Measurements from ENCODE around the gene MUSK. TPM values are rescaled to one million over a fixed set of nuclear protein-coding genes. Genes with fewer than 3 reads are reported as not detected.

MUSK gene
- total RNA-seq, 1 experiment from 2014 or later, result not detected

DNA sequence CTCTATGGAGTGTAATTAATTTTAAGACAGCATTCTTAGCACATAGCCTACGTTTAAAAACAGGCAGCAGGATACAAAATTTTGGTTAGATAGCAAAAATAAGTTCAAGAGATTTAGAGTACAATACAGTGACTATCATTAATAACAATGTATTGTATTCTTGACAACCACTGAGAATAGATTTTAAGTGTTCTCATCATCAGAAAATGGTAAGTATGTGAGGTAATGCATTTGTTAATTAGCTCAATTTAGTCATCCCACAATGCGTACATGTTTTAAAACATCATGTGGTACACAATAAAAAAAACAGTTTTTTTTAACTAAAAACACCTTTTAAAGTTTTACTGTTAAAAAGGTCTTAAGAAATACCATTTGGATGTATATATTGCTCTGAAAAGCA lies 94.2 kb downstream of the MUSK start:
- CTCF ChIA-PET, result no interaction called here

DNA sequence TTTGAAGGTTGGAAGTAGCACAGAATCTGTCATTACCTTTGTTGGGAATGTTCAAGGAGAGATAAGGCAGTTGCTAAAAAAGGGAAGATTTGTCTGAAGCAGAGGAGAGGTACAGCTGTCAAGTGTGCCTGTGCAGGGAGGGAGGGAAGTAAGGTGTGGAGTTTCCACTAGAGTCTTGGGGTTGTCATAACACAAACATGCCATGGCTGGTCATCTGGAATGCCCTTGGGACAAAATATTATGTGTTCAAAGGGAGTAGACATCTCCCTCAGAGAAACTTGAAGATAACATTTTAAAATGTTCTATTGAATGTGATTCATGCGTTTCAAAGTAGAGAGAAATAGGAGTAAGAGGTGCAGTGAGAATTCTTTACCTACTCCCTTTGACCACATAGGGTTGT lies 95.0 kb downstream of the MUSK start:
- in situ Hi-C loops (cut with HindIII; ENCODE audit: low pct_unique_long_range_greater_than_20kb, low sequenced_read_pairs) (no loop called here), intact Hi-C loops (cut with micrococcal nuclease; ENCODE audit: unreplicated experiment) (no loop called here)
- Histone ChIP-seq H3K27ac (ENCODE audit: low read length) (no peak overlapping the region), H3K9me3 (ENCODE audit: control insufficient read depth, insufficient read depth, low read depth, low read length) (no peaks in the 10 kb centered on the region), H3K36me3 (ENCODE audit: control insufficient read depth, insufficient read depth, low read length) (no peaks in the 10 kb centered on the region), H3K4me3 (ENCODE audit: low read depth in 2 of 2, low read length in 2 of 2) (no peak overlapping the region), H3K4me1 (ENCODE audit: control insufficient read depth, insufficient read depth, low read length) (no peaks in the 10 kb centered on the region), H3K27me3 (ENCODE audit: control insufficient read depth, insufficient read depth, low read length) (no peaks in the 10 kb centered on the region)
- TF ChIP-seq SIN3A (IDR thresholded peaks at IDR 0.05; ENCODE audit: borderline replicate concordance, insufficient read depth, low read depth, low read length) (no peak), CTCF (IDR thresholded peaks at IDR 0.05) (no peak), TCF7L2 (IDR thresholded peaks at IDR 0.05; ENCODE audit: low read depth, low read length) (no peak), POLR2AphosphoS5 (IDR thresholded peaks at IDR 0.05; ENCODE audit: low read depth, low read length) (no peak)
- TF ChIP-seq, protein P1, sequence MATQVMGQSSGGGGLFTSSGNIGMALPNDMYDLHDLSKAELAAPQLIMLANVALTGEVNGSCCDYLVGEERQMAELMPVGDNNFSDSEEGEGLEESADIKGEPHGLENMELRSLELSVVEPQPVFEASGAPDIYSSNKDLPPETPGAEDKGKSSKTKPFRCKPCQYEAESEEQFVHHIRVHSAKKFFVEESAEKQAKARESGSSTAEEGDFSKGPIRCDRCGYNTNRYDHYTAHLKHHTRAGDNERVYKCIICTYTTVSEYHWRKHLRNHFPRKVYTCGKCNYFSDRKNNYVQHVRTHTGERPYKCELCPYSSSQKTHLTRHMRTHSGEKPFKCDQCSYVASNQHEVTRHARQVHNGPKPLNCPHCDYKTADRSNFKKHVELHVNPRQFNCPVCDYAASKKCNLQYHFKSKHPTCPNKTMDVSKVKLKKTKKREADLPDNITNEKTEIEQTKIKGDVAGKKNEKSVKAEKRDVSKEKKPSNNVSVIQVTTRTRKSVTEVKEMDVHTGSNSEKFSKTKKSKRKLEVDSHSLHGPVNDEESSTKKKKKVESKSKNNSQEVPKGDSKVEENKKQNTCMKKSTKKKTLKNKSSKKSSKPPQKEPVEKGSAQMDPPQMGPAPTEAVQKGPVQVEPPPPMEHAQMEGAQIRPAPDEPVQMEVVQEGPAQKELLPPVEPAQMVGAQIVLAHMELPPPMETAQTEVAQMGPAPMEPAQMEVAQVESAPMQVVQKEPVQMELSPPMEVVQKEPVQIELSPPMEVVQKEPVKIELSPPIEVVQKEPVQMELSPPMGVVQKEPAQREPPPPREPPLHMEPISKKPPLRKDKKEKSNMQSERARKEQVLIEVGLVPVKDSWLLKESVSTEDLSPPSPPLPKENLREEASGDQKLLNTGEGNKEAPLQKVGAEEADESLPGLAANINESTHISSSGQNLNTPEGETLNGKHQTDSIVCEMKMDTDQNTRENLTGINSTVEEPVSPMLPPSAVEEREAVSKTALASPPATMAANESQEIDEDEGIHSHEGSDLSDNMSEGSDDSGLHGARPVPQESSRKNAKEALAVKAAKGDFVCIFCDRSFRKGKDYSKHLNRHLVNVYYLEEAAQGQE (IDR thresholded peaks at IDR 0.05; ENCODE audit: insufficient read depth in 1 of 2, low read depth in 2 of 2, low read length in 1 of 2), result no peak
- POLR2A ChIA-PET, result no interaction called here
- ATAC-seq (no peak), DNase-seq (ENCODE audit: low read depth, low spot score) (no peak)
- BruUV-seq (replicated peaks), result no TSS peak
- CTCF ChIA-PET, result no interaction called here

More for the DNA sequence above, 94.2 kb downstream of the MUSK start:
- ATAC-seq (no peak), DNase-seq (ENCODE audit: low read depth, low spot score) (no peak)
- H3K27ac ChIP-seq (ENCODE audit: low read length), result no peak overlapping the region
- BruUV-seq (replicated peaks), result no TSS peak
- H3K36me3 ChIP-seq (ENCODE audit: control insufficient read depth, insufficient read depth, low read length), result no peaks in the 10 kb centered on the region
- POLR2A ChIA-PET, result no interaction called here
- intact Hi-C loops (cut with micrococcal nuclease; ENCODE audit: unreplicated experiment) (no loop called here), in situ Hi-C loops (cut with HindIII; ENCODE audit: low pct_unique_long_range_greater_than_20kb, low sequenced_read_pairs) (no loop called here)
- H3K27me3 ChIP-seq (ENCODE audit: control insufficient read depth, insufficient read depth, low read length), result no peaks in the 10 kb centered on the region
- no peaks in the 10 kb centered on the region for H3K9me3 ChIP-seq (ENCODE audit: control insufficient read depth, insufficient read depth, low read depth, low read length)
- no peak for TF ChIP-seq TCF7L2 (IDR thresholded peaks at IDR 0.05; ENCODE audit: low read depth, low read length)
- no peak for TF ChIP-seq POLR2AphosphoS5 (IDR thresholded peaks at IDR 0.05; ENCODE audit: low read depth, low read length)
- TF ChIP-seq, protein P1 (IDR thresholded peaks at IDR 0.05; ENCODE audit: insufficient read depth in 1 of 2, low read depth in 2 of 2, low read length in 1 of 2), result no peak
- no peak for TF ChIP-seq CTCF (IDR thresholded peaks at IDR 0.05)
- no peak for TF ChIP-seq SIN3A (IDR thresholded peaks at IDR 0.05; ENCODE audit: borderline replicate concordance, insufficient read depth, low read depth, low read length)
- H3K4me1 ChIP-seq (ENCODE audit: control insufficient read depth, insufficient read depth, low read length), result no peaks in the 10 kb centered on the region
- H3K4me3 ChIP-seq (ENCODE audit: low read depth in 2 of 2, low read length in 2 of 2), result no peak overlapping the region

All from Panc1 (cell line).